Measurements from ENCODE around the gene PPFIBP1.
"Not testable (repeated sequence)": the region's sequence is repeated elsewhere in the genome, so short reads cannot be mapped to it uniquely, and the experiment has no call there.

The PPFIBP1 gene

DNA sequence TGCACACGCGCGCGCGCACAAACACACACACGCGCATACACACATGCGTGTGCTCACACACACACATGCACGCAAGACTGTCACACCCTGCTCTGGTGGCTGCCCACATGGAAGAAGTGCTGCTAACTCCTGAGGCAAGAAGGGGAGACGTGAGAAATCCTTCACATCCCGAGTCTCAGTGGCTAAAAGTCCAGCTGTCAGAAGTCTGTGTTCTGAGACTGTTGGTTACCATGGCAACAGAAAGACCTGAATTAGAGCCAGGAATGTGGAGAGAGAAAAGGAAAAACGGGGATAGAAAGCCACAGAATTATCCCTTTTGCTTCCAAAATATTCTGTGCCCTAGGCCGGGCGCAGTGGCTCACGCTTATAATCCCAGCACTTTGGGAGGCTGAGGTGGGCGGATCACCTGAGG, 71.2 kb downstream of the PPFIBP1 start:
- no peak for DNase-seq

DNA sequence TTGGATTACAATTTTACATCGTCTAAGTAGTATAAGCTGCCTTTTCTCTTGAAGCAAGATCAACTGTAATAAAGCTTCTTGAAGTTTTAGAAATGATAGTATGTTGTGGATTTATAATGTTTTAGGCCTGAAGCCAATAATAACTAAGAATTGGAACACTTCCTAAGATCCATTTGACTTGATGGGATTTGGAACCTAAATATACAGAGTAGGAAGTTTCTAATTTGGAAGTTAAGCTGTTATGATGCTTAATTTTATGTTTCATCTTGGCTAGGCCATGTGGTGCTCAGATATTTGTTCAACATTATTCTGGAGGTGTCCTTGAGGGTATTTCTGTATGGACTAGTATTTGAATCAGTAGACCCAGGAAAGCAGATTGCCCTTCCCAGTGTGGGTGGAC, 74.9 kb downstream of the PPFIBP1 start:
- DNase-seq = not testable (repeated sequence)

- DNase-seq = not testable (repeated sequence)
Observed at GRCh38 chr12:27601056-27601828, 77.2 kb downstream of the PPFIBP1 start.

GRCh38 chr12:27602516-27602915, 78.5 kb downstream of the PPFIBP1 start:
- DNase-seq = no peak

DNA sequence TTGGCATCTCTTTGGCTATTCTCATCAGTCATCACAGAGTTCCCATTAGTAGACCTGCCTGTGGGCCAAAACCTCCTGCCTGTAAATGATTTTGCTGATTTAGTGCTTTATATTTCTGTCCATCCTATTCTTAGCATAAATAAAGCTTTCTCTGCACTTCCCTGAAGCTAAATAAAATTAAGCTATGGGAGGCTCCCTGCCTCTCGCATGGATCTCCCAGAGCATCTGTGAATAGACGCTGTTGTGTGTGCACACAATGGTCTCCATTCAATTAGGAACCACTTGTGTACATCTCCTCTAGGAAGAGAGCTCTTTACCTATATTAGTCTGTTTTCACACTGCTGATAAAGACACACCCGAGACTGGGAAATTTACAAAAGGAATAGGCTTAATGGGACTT, 80.4 kb downstream of the PPFIBP1 start:
- DNase-seq = no peak

- no peak for DNase-seq
Observed at GRCh38 chr12:27606986-27607385, 83.0 kb downstream of the PPFIBP1 start.

DNA sequence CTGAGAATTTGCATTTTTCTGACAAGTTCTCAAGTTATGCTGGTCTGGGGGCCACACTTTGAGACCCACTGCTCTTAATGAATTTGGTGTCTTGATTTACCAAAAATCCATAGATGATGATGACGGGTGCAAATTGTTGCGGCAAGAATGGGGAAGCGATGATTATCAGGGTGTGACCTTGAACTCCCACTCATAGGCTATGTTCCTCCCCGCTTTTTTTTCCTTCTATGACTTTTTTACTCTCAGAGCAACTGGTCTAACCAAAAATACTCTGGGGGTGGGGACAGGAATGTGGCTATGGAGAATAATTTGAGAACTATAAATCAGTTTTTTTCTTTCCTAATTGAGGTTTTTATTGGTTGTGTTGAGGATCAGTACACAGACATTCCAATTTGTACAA, 83.6 kb downstream of the PPFIBP1 start:
- no peak for DNase-seq

- DNase-seq = no peak
Observed at GRCh38 chr12:27608890-27609289, 84.9 kb downstream of the PPFIBP1 start.

DNA sequence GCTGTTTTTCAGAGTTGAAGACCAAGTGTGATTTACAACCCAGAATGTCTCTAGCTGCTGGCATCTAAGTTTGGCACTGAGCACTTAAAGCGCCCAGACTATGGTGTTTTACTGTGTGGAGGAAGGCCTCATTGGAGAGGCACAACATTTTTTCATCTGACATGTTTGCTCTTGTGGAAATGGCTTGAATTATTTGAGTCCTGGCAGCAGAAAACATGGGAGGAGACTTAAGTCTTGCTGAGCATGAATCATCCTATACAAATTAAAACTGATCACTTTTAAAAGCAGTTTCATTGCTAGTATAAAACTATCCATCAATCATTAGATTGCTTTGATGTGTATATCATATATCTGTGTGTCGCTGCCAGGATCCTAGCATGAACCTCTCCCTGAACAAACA, 86.4 kb downstream of the PPFIBP1 start:
- DNase-seq = peak; percentile 17

GRCh38 chr12:27614386-27614785, 90.4 kb downstream of the PPFIBP1 start:
- DNase-seq = no peak

GRCh38 chr12:27614866-27615265, 90.9 kb downstream of the PPFIBP1 start:
- DNase-seq = no peak

DNA sequence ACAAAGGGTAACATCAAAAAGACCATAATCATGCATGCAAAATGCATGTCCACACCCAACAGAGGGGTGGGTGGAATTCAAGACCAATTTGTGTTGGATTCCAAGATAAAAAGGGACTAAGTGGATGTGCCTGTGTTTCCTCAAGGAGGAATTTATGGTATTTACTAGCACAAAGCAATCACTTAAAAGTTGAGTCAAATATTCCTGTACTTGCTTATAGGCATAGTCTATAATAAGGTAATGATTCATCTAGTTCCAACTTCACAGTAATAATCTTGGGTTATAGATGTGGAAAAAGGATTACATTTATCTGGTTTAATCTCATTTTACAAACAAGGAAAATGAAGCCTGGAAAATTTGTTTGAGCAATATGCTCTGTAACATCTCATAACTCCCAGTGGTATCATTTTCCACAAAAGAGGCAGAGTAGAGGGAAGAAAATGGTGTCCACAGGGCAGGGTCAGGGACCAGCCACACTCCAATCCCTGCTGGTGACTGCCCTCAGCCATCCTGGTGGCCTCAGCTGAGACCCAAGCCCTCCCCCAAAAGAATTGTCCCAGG, 91.4 kb downstream of the PPFIBP1 start:
- no peak for DNase-seq

- DNase-seq = no peak
Observed at GRCh38 chr12:27616356-27617142, 92.5 kb downstream of the PPFIBP1 start.

DNA sequence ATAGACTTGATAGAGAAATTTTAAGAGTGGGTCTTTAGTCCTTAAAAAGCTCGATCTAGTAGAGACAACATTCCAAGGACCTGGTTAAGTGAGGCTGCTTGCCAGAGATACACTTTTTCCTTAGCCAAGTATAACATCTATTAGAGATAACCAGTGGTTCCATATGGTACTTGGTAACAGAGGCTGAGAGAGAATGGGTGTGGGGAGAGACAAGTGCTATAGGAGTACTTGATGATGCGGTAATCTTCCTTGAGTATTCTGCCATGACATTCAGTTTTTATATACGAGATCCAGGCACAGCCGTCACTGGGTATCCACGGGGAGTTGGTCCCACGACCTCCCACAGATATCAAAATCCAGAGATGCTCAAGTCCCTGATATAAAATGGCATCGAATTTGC, 94.8 kb downstream of the PPFIBP1 start:
- DNase-seq = no peak

DNA sequence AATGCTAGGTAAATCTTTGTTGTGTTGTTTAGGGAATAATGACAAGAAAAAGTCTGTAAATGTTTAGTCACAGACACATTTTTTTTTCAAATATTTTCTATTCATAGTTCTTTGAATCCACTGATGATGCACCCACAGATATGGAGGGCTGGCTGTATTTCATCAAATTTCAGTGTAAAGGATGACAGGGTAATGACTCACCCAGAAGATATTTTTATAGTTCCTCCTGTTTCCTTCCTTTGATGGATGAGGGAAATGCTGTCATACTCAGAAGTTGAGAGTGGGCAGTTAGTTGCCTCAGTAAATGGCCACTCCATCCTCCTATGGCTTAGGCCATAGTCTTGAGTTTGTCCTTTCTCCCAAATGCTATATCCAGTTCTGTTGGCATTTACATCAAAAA, 95.3 kb downstream of the PPFIBP1 start:
- DNase-seq = no peak

DNA sequence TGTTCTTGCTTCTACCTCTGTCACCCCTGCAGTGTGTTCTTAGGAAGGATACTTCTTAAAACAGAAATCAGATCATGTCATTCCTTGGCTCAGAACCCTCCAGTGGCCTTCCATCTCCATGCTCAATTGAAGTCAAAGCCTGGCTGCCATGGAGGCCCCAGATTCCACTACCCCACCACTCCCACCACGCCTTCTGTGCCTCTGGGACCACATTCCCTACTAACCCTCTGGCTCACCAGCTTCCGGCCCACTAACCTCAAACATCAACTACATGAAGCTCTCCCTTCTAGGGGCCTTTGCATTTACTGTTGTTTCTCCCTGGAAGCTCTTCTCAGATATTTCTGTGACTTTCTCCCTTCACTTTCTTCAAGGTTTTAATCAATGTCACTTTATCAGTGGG, 96.1 kb downstream of the PPFIBP1 start:
- DNase-seq = no peak

- no peak for DNase-seq
Observed at GRCh38 chr12:27622436-27623195, 98.6 kb downstream of the PPFIBP1 start.

- DNase-seq = no peak
Observed at GRCh38 chr12:27623645-27624044, 99.6 kb downstream of the PPFIBP1 start.

- DNase-seq = no peak
Observed at GRCh38 chr12:27624586-27624985, 100.6 kb downstream of the PPFIBP1 start.

DNA sequence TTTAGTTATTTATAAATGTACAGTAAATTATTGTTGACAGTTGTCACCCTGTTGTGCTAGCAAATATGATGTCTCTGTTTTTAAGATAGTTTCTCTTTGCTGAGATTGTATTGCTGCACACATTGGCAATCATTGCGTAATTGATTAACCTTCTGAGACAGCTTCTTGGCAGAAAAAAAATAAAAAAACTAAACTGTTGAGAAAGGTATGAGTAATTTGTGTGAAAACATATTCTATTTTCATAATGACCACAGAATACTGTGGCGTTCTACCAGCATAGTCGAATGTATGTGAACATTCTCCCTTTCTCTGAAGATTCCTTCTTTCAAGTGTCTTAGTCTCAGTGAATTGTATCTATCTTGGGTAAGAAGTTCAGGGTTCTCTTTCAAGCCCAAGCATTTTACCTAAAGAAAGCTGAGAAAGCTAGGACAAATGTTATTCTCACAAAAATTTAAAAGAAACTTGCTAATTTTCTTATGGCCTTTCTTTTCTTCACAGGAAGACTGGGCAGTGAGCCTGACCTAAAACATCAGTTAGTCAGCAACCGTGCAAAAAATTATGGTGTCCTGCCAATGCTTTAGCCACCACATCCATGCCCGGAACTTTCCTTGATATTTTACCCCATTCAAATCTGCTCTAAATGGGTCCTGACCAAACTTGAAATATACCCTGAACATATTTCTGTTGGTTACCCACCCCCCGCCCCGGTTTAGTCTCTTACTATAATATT, 103.3 kb downstream of the PPFIBP1 start:
- no peak for DNase-seq

- DNase-seq = not testable (repeated sequence)
Observed at GRCh38 chr12:27627853-27628469, 104.0 kb downstream of the PPFIBP1 start.

- not testable (repeated sequence) for DNase-seq
Observed at GRCh38 chr12:27630219-27630618, 106.2 kb downstream of the PPFIBP1 start.

Measured in SHP77 treated with DMSO at 0.1 percent for 48 hours (cell line).